GM19025 (cell line): Measurements from ENCODE around the gene DMD.

Experiments used
- ATAC-seq: cut with Tn5 transposase; IDR thresholded peaks from one replicate; pipeline ENCODE4 v1.9.1; 2021; ENCODE audit warnings: mild to moderate bottlenecking, low read depth, moderate library complexity; ENCODE audit not compliant: unreplicated experiment

Gene DMD

DNA sequence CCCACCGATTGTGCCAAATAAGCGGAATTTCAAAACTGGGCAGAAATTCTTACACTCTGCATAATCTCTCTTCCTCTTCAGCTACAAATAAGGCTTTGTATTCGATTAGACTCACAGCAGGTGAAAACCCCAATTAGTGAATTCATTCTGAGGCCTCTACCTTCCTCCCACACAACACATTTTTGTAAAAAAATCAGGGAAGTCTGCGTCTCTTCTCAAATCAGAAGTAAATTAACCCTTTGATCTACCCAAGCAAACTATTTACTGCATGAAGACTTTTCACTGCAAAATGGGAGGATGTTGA is 1938.9 kb downstream of the DMD start:
- ATAC-seq = no peak

DNA sequence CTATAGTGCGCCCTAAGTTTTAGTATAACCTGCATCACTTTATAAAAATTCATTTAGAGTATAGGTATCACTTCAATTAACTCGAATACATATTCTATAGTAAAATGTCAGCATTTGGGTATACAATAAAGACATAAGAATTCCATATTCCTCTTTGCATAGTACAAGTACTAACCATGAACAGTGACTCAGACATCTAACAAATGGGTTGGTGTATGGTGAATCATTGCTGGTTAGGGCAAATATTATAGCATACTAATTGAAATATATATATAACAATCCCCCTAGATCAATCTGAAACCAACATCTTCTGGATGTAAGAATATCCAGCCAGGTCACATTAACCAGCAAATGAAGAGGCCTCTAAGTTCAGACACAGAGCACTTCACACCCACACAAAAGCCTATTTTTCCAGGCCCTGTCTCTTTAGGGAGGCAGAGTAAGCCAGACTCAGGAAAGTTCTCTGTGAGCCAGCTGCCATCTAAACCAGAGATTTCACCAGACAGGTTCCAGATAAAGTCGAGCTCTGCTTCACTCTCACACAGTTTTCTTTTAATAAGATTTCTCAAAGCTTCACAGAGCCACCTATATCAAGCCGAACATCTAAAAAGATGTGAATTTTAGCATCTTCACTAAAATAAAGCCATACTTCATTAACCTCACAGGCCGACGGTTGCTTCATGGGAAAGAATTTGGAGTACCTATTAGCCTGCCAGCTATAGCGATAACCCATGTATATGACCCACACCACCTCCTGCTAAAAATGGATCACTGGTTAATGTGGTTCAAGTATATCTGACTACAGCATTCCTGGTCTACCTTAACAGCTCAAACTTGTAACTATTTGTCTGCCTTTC is 1939.5 kb downstream of the DMD start:
- ATAC-seq = no peak

DNA sequence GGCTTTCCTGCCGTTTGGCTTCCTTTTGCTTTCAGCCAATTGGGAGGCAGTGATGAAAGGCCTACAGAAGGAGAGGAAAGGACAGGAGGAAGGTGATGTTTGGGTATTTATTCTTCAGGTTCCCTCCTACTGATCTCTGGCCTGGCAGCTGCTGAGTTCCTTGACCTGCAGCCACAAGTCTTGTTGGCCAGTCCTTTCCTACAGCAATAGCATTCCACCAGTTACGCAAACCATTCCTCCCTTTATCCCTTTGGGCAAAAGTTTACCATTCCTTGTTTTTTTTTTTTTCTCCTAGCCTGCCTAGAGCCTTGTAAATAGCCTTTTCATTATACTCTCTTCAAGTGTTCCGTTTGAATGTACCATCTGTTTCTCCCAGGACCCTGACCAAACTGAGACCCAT is 1941.4 kb downstream of the DMD start:
- no peak for ATAC-seq

DNA sequence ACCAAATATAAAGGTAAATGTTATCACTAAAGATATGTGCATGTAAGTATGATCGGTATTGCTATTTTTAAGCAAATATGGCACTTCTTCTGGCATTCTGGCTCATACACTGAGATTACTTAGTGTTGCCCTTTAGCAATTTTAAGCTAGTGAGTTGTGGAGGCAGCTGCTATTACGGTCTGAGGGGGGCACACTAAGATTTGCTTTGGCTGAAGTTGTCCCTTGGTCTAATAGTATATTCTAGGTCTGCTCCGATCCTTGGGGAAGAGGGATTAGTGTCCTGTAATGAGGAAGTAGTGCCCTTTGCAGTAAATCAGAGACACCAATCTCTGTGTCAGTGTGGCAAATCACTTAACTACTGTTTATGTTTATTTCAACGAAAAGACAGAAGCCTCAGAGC is 1943.0 kb downstream of the DMD start:
- ATAC-seq = no peak

DNA sequence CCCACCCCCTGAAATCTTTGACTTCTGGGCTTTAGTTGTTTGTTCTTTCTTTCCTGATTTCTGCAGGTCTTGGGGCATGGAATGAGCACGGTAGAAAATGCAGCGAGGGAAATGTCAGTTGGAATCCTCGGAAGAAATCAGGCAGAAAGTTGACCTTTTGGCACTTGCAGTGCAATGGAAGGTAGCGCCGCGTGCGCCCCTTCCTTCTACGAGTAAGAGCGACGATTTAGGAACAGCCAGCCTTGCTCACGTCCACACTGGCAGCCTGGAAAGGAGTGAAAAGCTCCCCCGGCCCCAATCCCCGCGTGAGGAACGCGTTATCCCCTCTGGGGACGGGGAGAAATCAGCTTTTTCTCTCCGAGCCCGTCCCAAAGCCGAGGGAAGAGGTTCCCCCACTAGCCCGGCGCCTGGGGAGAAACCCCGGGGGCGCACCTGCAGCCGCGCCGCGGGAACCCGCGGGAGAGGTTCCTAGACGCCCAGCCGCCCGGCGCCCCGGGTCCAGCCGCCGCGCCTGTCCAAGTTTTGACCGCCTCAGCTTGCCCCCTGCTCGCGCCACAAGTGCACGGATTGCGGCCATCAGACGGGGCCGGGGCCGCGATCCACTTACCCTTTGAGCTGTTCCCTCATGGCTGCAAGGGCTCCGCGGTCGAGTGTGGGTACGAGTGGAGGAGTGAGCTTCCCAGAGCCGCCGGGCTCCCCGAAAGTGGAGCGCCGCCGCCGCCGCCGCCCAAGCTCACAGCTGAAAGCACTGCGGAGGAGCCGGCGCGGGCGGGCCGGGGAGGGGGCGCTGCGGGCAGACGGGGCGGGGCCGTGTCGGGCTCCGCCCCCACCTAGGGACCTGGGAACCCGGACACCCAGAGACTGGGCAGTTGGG is 1944.9 kb downstream of the DMD start:
- ATAC-seq = peak; percentile 92

DNA sequence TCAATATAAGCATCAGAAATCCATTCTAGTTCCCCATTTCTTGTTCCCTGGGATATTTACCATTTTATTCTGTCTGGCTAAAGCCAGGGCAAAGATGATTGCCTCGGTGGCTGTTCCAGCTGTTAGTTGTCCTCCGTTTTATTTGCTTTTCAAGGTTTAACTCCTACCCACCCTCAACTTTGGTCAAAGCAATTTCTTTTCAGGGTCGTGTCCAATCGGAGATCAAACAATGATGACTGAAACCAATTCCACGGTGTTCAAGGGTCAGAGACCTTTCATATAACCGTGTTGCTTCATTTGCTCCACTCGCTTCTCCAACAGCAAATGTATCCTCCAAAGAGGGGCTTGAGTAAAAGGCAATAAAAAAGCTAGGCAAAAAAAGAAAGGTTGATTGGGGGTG is 1946.0 kb downstream of the DMD start:
- ATAC-seq = no peak

DNA sequence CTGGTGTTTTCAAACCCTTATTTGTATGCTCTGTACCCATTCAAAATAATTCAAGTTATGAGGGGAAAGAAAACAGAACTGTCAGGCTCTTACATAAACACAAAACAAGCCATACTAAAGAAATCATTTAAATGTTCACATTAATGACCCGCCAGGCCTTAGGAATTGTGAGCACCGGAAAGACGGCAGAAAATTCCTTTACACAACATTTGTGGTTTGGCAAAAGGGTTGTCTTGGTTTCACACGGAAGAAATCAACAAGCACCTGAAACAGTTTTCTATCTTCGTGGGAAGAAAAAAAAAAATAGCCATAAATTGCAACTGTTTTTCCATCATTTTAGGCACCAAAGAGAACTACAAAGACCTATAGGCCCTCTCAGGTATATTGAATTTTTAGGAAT is 1951.0 kb downstream of the DMD start:
- ATAC-seq = no peak

DNA sequence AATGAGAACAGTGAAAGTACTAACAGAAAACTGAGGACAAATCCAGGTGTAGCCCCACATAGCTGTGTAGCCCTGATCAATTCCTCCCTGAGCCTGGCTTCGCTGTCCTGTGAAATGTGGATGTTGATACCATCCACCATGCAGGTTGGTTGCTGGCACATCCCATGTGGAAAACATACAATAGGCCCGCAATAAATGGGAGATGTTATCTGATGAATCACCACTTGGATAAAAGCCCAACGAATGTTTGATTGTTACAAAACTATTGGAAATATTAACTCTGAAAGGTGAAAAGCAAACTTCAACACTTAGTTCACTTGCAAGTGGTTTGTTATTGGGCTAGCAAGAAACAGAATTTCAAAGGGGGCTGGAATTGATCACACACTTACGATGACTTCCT is 1953.2 kb downstream of the DMD start:
- ATAC-seq = no peak

DNA sequence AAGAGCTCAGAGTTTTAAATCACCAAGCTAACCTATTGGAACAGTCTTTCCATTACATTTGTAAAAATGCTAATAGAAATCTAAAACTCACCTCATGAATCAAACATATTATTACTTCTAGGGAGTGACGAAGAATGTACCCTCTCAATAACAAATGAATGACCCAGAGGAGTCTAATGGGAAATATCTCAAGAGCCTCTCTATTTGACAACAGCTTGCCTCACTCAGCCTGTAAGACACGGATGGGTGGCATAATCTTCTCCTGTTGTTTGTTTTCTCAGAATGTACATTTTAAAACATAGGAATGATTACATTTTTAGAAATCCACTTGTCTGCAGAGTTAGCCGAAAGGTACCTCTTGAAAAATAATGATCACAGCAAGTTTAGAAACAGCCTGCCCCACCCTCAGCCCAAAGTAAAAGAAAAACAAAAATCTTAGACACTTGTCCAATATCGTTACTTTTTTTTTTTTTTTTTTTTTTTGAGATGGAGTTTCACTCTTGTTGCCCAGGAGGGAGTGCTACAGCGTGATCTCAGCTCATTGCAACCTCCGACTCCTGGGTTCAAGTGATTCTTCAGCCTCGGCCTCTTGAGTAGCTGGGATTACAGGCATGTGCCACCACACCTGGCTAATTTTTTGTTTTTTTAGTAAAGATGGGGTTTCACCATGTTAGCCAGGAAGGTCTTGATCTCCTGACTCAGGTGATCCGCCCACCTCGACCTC is 1955.9 kb downstream of the DMD start:
- ATAC-seq = no peak

DNA sequence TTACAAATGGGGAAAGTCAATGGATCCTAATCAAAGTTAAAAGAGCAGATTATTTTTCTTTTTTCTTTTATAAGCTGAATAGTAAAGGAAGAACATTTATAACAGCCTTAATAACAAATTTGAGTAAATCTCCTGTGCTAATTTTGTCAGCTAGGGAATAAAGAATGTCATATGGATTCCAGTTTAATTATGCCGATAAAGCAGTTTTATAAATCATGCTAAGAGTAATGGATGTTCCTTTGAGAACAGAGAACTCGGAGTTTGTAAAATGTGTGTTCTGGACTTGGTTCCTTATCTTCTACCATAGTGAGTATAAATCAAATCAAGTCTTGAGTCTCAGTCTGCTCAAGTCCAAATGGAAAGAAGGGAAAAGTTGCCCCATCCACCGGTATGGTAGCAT is 1959.2 kb downstream of the DMD start:
- no peak for ATAC-seq

DNA sequence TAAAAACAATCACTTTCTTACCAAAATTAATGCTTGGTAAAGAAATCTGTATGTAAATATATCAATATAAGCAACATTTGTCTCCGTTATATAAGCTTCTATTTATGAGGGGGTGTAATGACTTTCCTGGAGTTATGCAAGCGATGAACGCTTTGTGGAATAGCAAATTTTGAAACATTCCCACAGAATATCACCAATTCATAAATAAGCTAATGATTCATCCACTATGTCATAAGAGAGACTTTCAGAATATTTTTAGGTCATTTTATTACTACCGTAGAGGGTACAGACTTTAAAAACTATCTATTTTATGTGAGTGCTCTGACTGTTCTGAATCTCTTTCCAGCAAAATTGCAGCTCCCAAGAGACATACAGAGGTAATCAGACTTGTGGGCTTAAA is 1960.0 kb downstream of the DMD start:
- no peak for ATAC-seq

DNA sequence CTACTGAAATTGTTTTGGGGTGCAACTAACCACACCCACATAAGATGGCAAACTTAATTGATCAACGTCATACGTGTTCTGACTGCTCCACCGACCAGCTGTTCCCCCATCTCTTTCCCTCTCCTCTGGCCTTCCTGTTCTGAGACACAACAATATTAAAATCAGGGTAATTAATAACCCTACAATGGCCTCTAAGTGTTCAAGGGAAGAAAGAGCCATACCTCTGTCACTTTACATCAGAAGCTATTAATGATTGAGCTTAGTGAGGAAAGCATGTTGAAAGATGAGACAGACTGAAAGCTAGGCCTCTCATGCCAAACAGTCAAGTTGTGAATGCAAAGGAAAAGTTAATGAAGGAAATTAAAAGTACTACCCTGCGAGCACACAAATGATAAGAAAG is 1965.6 kb downstream of the DMD start:
- peak; percentile 62 for ATAC-seq

DNA sequence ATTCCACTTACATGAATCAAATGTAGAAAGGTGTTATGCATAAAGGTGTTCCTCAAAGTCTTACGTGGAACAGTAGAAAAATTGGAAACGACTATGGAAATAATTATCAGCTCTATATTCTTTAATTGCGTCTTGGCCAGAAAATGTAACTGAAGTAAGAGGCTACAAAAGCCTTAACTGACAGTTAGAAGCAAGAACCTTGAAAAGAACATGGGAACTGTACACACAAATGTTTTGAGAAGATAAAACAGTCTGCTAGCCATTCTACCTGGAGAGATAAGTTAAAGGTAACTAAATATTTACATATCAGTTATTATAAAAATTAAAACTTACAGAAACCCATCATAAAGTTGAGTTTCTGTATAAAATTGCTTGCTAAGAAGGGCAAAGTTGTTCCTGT is 1967.5 kb downstream of the DMD start:
- no peak for ATAC-seq

DNA sequence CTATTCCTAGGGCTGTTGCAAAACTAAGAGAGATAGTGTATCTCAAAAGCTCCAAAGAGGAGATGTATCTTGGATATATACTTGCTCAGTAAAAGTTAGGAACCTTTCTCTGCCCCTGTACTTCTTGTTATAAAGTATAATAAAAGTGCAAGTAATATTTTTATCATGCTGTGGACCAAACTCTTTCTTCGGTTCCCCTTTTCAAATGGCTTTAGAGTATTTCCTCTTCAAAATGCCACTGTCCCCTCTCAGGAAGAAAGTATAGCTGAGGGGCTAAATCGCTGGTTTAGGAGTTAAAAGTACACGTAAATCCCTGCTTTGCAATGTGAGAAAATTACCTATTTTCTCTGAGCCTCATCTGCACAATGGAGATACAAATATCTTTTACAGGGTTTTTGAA is 1970.4 kb downstream of the DMD start:
- ATAC-seq = no peak

DNA sequence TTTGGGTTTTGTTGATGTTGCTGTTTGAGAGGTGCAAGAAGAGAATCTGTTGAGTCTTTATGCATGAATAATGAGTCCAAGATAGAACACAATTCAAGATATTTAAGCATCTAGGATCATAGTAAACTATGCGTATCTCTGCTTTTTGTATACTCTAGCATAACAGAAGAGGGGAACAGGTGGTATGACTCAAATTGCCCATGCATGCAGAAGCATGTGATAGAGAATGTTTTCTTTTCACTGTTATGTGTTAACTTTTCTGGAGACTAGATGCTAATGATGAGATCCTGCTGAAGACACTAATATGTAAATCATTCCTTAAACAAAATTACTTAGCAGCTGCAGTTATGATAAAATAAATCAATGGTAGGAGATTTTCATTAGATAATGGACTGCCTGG is 1974.2 kb downstream of the DMD start:
- ATAC-seq = peak; percentile 50

DNA sequence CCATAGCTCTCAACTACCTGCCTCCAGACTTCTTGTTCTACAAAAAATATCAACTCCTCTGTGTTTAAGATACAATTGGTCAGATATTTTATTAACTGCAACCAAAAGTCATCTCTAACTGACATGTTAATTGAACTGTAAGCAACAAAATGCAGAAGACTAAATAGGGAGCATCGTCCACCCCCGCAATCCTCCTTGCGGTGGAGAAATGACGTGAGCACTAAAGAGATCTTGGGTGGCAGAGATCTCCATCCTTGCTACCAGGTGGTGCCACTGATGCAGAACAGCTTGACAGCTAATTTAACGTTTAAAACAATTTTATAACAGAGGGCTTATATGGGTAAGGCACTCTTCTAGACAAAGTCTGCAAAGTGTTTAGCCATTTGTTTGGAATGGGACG is 1975.1 kb downstream of the DMD start:
- ATAC-seq = peak; percentile 47

DNA sequence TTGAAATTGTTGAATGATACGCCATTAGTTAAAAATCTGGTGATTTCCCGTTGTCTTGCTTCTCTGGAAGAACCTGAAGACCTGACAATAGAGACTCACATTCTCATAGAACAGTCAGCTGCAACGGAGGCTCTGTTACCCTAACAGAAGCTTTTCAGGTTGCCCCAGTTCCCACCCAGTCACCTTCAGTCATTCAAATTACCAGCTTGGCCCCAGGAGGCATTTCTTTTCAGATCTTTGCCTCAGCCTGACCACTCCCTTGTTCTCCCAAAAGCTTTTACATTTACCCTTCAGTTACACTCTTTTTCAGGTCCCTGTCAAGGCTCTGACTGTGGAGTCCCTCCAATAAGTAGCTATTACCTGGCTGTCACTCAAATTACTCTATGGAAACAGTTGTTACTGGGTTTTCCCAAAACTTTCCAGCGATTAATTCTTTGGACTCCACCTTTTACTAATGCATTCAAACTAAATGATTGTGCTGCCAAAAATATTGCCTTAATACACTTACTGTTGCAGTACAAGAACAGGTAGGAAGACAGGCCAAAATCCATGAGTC is 1977.3 kb downstream of the DMD start:
- ATAC-seq = no peak

DNA sequence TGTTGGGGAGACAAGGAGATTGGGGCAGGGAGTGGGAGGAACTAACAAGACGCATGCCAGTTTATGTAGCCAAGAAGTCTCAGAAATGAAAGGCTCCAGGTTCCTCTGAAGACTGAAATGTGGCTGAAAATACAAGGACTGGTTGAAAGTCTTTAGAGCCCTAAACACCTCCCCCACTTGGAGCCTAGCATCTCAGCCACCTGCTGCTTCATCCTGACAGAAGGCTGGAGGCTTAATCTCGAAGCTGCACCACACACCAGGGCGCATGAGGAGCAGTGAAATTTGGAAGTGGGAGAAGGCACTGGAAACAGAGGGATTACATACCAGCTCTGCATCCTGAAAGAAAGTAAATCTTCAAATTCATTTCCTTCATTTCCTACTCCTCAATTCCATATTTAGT is 1978.8 kb downstream of the DMD start:
- no peak for ATAC-seq

DNA sequence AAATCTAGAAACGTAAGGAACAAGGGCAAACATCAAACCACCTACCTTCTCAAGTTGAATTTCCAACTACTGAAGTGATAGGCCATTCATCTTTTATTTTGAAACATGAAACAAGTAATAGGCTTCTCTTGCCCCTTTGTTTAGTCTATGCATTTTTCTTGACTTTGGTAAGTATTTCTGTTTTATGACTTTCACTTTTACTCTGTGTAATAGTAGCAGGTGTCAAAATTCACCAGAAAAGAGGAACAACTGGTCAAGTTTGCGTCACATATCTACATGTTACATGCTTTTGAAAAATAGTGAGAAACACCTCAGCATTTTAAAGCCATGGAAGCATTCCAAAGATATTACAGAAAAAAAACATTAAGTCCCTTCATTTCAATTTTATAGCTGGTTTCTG is 1982.4 kb downstream of the DMD start:
- ATAC-seq = peak; percentile 86

DNA sequence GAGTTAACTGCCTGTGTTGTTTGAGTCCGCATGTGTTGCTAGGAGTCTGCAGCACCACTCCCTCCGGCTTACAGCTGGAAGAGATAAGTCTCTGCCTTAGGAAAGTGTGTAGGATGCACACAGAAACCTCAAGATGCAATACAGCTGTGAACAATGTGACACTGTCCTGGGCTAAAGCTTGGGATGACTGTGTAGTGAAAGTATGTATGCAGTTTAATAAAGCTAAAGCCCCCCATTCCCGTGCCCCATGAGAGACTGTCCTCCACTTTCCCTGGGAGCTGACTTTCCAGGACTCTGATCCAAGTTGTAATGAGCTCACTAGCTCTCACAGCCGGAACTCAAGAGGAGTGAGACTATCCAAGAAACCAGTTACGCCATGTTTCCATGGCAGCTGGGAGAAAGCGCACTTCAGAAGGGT is 1982.9 kb downstream of the DMD start:
- ATAC-seq = no peak

DNA sequence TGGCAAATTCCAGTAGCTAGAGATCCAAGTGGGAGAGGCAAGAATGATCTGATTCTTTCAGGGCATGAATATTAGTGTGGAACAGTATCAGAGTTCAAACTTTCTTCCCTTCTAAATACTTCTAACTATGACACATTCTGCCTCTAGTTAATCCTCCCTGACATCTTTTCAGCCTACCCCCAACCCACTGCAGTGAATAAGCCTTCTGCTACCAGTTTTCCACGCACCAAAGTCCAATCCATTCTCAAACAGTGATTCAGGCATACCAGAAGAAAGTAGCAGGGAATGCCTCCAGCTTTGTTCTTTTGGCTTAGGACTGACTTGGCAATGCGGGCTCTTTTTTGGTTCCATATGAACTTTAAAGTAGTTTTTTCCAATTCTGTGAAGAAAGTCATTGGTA is 1984.1 kb downstream of the DMD start:
- no peak for ATAC-seq
